OCI-LY1 (cell line): ENCODE measurements around the gene GPHA2.

Experiments used
- H2AFZ ChIP-seq: fragments of 200-600 bp; sonication (generic), shearing (Covaris generic); 2 replicates; pipeline ENCODE4 v1.6.0; 2014; ENCODE audit warnings: antibody characterized with exemption, mild to moderate bottlenecking, low read length
- H3F3A ChIP-seq: fragments of 200-600 bp; sonication (generic), shearing (Covaris generic); 2 replicates; pipeline ENCODE4 v1.6.0; 2014; ENCODE audit warnings: mild to moderate bottlenecking, antibody characterized with exemption, low read length, moderate library complexity; ENCODE audit not compliant: insufficient read depth
- H3K27ac ChIP-seq: fragments of 200-600 bp; sonication (generic); 2 replicates; pipeline ENCODE4 v1.5.1; 2014; ENCODE audit warnings: low read length, mixed run types, mild to moderate bottlenecking, low read depth; ENCODE audit not compliant: poor library complexity, severe bottlenecking
- H3K27me3 ChIP-seq: fragments of 200-600 bp; sonication (generic); 2 replicates; pipeline ENCODE4 v1.6.0; 2014; ENCODE audit warnings: antibody characterized with exemption, mild to moderate bottlenecking, low read length, moderate library complexity; ENCODE audit not compliant: insufficient read depth
- H3K36me3 ChIP-seq: fragments of 200-600 bp; sonication (generic); 2 replicates; pipeline ENCODE4 v1.6.1; 2014; ENCODE audit warnings: mild to moderate bottlenecking, antibody characterized with exemption, low read length, moderate library complexity, mixed read lengths; ENCODE audit not compliant: insufficient read depth
- H3K4me1 ChIP-seq: fragments of 200-600 bp; sonication (generic); 2 replicates; pipeline ENCODE4 v1.5.1; 2014; ENCODE audit warnings: mild to moderate bottlenecking, low read length, moderate library complexity; ENCODE audit not compliant: insufficient read depth, severe bottlenecking
- H3K4me2 ChIP-seq: fragments of 200-600 bp; sonication (generic), shearing (Covaris generic); 2 replicates; pipeline ENCODE4 v1.6.1; 2014; ENCODE audit warnings: low read length
- H3K4me3 ChIP-seq: fragments of 200-600 bp; sonication (generic); 2 replicates; pipeline ENCODE4 v1.5.1; 2014; ENCODE audit warnings: low read length, low read depth, mild to moderate bottlenecking, mixed read lengths; ENCODE audit not compliant: poor library complexity, severe bottlenecking
- H3K79me2 ChIP-seq: fragments of 200-600 bp; shearing (Covaris generic); 2 replicates; pipeline ENCODE4 v1.6.1; 2016; ENCODE audit warnings: mixed run types, low read length, mixed read lengths; ENCODE audit not compliant: insufficient read depth
- H3K9ac ChIP-seq: fragments of 200-600 bp; sonication (generic), shearing (Covaris generic); 2 replicates; pipeline ENCODE4 v1.6.1; 2014; ENCODE audit warnings: mild to moderate bottlenecking, low read length, mixed read lengths
- H3K9me2 ChIP-seq: fragments of 200-600 bp; sonication (generic), shearing (Covaris generic); 2 replicates; pipeline ENCODE4 v1.6.1; 2014; ENCODE audit warnings: low read depth, mild to moderate bottlenecking, low read length, mixed read lengths
- H3K9me3 ChIP-seq: fragments of 200-600 bp; shearing (Covaris generic); 2 replicates; pipeline ENCODE4 v1.6.1; 2014; ENCODE audit warnings: low read length, mixed read lengths
- H4K20me1 ChIP-seq: fragments of 200-600 bp; sonication (generic), shearing (Covaris generic); 2 replicates; pipeline ENCODE4 v1.6.0; 2016; ENCODE audit warnings: mild to moderate bottlenecking, low read length; ENCODE audit not compliant: insufficient read depth
- CTCF ChIP-seq: fragments of 200-600 bp; sonication (generic), shearing (Covaris generic); IDR thresholded peaks from 2 replicates; pipeline ENCODE4 v1.5.1; 2017; ENCODE audit warnings: mild to moderate bottlenecking, antibody characterized with exemption, low read length, moderate library complexity, mixed read lengths
- EZH2 ChIP-seq: fragments of 200-600 bp; sonication (generic), shearing (Covaris generic); IDR thresholded peaks from 2 replicates; pipeline ENCODE4 v1.8.0; 2017; ENCODE audit warnings: borderline replicate concordance, mixed run types, mild to moderate bottlenecking, antibody characterized with exemption, low read length, moderate library complexity, mixed read lengths

The GPHA2 gene

GRCh38 chr11:64894070-64894811, 41.5 kb downstream of the GPHA2 start:
- Histone ChIP-seq H3K4me1 (peaks cover 14% of the 10 kb centered on the region), H3K27ac (no peak overlapping the region), H3K9me3 (no peaks in the 10 kb centered on the region), H3F3A (no peaks in the 10 kb centered on the region), H3K79me2 (no peaks in the 10 kb centered on the region), H3K4me2 (no peak overlapping the region), H3K36me3 (peaks cover 22% of the 10 kb centered on the region), H3K9ac (no peak overlapping the region), H2AFZ (no peak overlapping the region), H4K20me1 (no peaks in the 10 kb centered on the region), H3K27me3 (no peaks in the 10 kb centered on the region), H3K9me2 (no peaks in the 10 kb centered on the region), H3K4me3 (no peak overlapping the region)
- no peak for TF ChIP-seq EZH2
- peak; percentile 97 for TF ChIP-seq CTCF

- Histone ChIP-seq H3K27ac (no peak overlapping the region), H2AFZ (no peak overlapping the region), H3K9ac (no peak overlapping the region), H3K79me2 (no peaks in the 10 kb centered on the region), H3F3A (no peaks in the 10 kb centered on the region), H3K27me3 (no peaks in the 10 kb centered on the region), H3K9me3 (no peaks in the 10 kb centered on the region), H3K4me2 (no peak overlapping the region), H3K4me3 (no peak overlapping the region), H3K36me3 (peaks cover 17% of the 10 kb centered on the region), H4K20me1 (no peaks in the 10 kb centered on the region), H3K4me1 (peaks cover 18% of the 10 kb centered on the region), H3K9me2 (no peaks in the 10 kb centered on the region)
- no peak for TF ChIP-seq EZH2
- TF ChIP-seq CTCF: no peak
These were observed 42.3 kb downstream of the GPHA2 start for GRCh38 chr11:64893194-64894069.

- no peak for TF ChIP-seq CTCF
- no peak for TF ChIP-seq EZH2
- Histone ChIP-seq H3K36me3 (peaks cover 11% of the 10 kb centered on the region), H4K20me1 (no peaks in the 10 kb centered on the region), H3K27me3 (no peaks in the 10 kb centered on the region), H3K4me1 (peaks cover 24% of the 10 kb centered on the region), H3F3A (no peaks in the 10 kb centered on the region), H3K9me2 (no peaks in the 10 kb centered on the region), H3K79me2 (no peaks in the 10 kb centered on the region), H3K9me3 (no peaks in the 10 kb centered on the region), H3K9ac (no peak overlapping the region), H2AFZ (no peak overlapping the region), H3K4me3 (no peak overlapping the region), H3K4me2 (no peak overlapping the region), H3K27ac (no peak overlapping the region)
These were observed 42.9 kb downstream of the GPHA2 start for GRCh38 chr11:64892838-64893193.
